GM10266 (cell line): ENCODE measurements around the gene CCDC15.

Source experiments
- DNase-seq: peaks from one replicate; pipeline ENCODE4 v3.0.0; 2012; ENCODE audit errors: extremely low spot score
- TF ChIP-seq, protein P1 (sequence below): IDR thresholded peaks from 2 replicates; pipeline ENCODE4 v1.5.1; 2012; ENCODE audit warnings: mild to moderate bottlenecking, low read depth; ENCODE audit not compliant: control insufficient read depth, insufficient read depth; ENCODE audit errors: missing control alignments

The CCDC15 gene, protein sequence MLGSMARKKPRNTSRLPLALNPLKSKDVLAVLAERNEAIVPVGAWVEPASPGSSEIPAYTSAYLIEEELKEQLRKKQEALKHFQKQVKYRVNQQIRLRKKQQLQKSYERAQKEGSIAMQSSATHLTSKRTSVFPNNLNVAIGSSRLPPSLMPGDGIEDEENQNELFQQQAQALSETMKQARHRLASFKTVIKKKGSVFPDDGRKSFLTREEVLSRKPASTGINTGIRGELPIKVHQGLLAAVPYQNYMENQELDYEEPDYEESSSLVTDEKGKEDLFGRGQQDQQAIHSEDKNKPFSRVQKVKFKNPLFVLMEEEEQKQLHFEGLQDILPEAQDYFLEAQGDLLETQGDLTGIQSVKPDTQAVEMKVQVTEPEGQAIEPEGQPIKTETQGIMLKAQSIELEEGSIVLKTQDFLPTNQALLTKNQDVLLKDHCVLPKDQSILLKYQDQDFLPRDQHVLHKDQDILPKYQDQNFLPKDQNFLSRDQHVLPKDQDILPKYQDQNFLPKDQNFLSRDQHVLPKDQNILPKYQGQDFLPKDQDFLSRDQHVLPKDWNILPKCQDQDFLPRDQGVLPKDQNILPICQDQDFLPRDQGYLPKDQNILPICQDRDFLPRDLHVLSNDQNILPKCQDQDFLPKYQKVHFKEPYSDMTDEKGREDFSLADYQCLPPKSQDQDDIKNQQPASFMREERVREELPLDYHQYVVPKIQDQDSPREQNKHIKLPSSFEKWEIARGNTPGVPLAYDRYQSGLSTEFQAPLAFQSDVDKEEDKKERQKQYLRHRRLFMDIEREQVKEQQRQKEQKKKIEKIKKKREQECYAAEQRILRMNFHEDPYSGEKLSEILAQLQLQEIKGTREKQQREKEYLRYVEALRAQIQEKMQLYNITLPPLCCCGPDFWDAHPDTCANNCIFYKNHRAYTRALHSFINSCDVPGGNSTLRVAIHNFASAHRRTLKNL

GRCh38 chr11:124953753-124954589 is at the start of gene CCDC15:
Gene CCDC15, plus strand, starts transcription at chr11:124954202. Its CDS starts 531 bp downstream, at chr11:124954733.
- peak; percentile 88 for DNase-seq
- TF ChIP-seq, protein P1, sequence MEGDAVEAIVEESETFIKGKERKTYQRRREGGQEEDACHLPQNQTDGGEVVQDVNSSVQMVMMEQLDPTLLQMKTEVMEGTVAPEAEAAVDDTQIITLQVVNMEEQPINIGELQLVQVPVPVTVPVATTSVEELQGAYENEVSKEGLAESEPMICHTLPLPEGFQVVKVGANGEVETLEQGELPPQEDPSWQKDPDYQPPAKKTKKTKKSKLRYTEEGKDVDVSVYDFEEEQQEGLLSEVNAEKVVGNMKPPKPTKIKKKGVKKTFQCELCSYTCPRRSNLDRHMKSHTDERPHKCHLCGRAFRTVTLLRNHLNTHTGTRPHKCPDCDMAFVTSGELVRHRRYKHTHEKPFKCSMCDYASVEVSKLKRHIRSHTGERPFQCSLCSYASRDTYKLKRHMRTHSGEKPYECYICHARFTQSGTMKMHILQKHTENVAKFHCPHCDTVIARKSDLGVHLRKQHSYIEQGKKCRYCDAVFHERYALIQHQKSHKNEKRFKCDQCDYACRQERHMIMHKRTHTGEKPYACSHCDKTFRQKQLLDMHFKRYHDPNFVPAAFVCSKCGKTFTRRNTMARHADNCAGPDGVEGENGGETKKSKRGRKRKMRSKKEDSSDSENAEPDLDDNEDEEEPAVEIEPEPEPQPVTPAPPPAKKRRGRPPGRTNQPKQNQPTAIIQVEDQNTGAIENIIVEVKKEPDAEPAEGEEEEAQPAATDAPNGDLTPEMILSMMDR = no peak

DNA sequence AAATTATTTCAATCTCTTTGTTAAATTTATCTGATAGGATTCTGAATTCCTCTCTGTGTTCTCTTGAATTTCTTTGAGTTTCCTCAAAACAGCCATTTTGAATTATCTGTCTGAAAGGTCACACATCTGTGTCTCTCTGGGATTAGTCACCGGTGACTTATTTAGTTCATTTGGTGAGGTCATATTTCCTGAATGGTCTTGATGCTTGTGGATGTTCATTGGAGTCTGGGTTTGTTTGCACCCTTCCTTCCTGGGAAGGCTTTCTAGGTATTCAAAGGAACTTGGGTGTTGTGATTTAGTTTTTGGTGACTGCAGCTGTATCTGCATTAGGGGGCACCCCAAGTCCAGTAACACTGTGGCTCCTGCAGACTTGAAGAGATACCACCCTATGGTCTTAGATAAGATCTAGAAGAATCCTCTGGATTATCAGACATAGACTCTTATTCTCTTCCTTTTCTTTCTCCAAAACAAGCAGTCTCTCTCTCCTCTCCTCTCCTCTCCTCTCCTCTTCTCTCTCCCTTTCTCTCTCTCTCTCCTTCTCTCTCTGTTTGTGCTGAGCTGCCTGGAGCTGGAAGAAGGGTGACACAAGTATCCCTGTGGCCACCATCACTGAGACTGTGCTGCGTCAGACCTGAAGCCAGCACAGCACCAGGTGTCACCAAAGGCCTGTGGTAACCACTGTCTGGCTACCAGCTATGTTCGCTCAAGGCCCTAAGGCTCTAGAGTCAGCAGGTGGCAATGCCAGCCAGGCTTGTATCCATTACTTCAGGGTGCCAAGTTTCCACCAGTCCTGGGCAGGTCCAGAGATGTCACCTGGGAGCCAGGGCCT is 38.2 kb upstream of the CCDC15 start:
- no peak for DNase-seq
- TF ChIP-seq, protein P1 = no peak

GRCh38 chr11:124916370-124916710 is 37.7 kb upstream of the CCDC15 start:
- TF ChIP-seq, protein P1 = no peak
- no peak for DNase-seq

GRCh38 chr11:124917115-124917637 is 36.8 kb upstream of the CCDC15 start:
- TF ChIP-seq, protein P1 = no peak
- no peak for DNase-seq

- no peak for DNase-seq
- TF ChIP-seq, protein P1 = no peak
Observed at GRCh38 chr11:124918950-124919349, 35.1 kb upstream of the CCDC15 start, which contains the start of gene HEPN1. Gene HEPN1, plus strand, starts transcription at chr11:124919250.

- TF ChIP-seq, protein P1 = no peak
- DNase-seq = no peak
Observed at GRCh38 chr11:124919898-124920297, 34.1 kb upstream of the CCDC15 start.
